ENCODE data around the gene SELENOO. TPM values are rescaled to one million over a fixed set of nuclear protein-coding genes. Genes with fewer than 3 reads are reported as not detected.

SELENOO gene
- total RNA-seq, 2 experiments from 2014 or later: 34.0 to 44.2 TPM

DNA sequence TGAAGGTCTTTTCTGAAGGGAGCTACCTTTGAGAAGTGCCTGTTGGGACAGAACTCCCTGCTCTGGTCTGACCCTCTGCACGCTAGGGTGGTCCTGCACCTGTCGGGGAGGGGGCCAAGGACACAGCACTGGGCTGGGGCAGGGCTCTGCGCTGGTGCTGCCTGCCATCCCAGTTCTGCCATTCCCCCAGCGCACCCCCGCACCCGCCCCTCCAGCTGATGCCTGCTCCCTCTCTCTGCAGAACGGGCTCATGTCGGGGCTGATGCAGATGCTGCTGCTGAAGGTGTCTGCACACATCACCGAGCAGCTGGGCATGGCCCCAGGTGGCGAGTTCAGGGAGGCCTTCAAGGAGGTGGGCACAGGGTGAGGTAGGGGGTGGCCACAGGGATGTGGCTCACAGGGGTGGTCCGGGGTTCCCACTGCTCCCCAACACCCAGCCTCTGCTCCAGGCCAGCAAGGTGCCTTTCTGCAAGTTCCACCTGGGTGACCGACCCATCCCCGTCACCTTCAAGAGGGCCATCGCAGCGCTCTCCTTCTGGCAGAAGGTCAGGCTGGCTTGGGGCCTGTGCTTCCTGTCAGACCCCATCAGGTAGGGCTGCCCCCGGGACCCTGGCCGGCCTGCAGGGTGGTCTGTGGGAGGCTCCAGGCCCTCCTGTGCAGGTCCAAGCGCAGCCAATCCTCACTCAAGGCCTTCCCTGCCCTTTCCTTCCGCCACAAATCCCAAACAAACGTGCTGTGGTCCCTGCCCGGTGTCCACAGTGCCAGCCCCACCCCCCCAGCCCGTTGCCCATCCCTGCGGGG lies 3.6 kb upstream of the SELENOO start:
- ChIA-PET POLR2A (no interaction called here), CTCF (ENCODE audit: unreplicated experiment) (interaction anchor here (0.6 kb wide), 1 partner anchor 86 kb away, joined by 6 read pairs; no protein-coding TSS in a partner anchor)
- Histone ChIP-seq H3K36me3 (ENCODE audit: insufficient read depth, low read length) (peaks cover 59% of the 10 kb centered on the region), H4K20me1 (ENCODE audit: insufficient read depth, low read length) (0 out of 2 replicates have a peak, but pooled peaks cover 2% of the 10 kb centered on the region), H3K79me2 (ENCODE audit: insufficient read depth, low read depth, low read length) (peaks cover 21% of the 10 kb centered on the region), H3K9me3 (ENCODE audit: low read length) (no peaks in the 10 kb centered on the region), H3K4me2 (ENCODE audit: low read length) (no peak overlapping the region), H3K9me2 (ENCODE audit: insufficient read depth, low read length) (no peaks in the 10 kb centered on the region), H3K4me1 (ENCODE audit: insufficient read depth, low read length, poor library complexity, severe bottlenecking) (peaks cover 34% of the 10 kb centered on the region), H3K4me3 (ENCODE audit: low read depth, low read length, poor library complexity, severe bottlenecking) (no peak overlapping the region), H3K27ac (ENCODE audit: low read depth, low read length, poor library complexity, severe bottlenecking) (no peak overlapping the region), H2AFZ (ENCODE audit: low read length) (no peak overlapping the region)
- no peak for TF ChIP-seq EZH2phosphoT487 (IDR thresholded peaks at IDR 0.05; ENCODE audit: borderline replicate concordance, low read depth, low read length)
- TF ChIP-seq, protein P1, sequence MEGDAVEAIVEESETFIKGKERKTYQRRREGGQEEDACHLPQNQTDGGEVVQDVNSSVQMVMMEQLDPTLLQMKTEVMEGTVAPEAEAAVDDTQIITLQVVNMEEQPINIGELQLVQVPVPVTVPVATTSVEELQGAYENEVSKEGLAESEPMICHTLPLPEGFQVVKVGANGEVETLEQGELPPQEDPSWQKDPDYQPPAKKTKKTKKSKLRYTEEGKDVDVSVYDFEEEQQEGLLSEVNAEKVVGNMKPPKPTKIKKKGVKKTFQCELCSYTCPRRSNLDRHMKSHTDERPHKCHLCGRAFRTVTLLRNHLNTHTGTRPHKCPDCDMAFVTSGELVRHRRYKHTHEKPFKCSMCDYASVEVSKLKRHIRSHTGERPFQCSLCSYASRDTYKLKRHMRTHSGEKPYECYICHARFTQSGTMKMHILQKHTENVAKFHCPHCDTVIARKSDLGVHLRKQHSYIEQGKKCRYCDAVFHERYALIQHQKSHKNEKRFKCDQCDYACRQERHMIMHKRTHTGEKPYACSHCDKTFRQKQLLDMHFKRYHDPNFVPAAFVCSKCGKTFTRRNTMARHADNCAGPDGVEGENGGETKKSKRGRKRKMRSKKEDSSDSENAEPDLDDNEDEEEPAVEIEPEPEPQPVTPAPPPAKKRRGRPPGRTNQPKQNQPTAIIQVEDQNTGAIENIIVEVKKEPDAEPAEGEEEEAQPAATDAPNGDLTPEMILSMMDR (conservative IDR thresholded peaks at IDR 0.05; ENCODE audit: low read length): no peak
- BruUV-seq (replicated peaks): no TSS peak
- intact Hi-C loops (cut with micrococcal nuclease; ENCODE audit: unreplicated experiment): no loop called here
- DNase-seq (ENCODE audit: low spot score): no peak

DNA sequence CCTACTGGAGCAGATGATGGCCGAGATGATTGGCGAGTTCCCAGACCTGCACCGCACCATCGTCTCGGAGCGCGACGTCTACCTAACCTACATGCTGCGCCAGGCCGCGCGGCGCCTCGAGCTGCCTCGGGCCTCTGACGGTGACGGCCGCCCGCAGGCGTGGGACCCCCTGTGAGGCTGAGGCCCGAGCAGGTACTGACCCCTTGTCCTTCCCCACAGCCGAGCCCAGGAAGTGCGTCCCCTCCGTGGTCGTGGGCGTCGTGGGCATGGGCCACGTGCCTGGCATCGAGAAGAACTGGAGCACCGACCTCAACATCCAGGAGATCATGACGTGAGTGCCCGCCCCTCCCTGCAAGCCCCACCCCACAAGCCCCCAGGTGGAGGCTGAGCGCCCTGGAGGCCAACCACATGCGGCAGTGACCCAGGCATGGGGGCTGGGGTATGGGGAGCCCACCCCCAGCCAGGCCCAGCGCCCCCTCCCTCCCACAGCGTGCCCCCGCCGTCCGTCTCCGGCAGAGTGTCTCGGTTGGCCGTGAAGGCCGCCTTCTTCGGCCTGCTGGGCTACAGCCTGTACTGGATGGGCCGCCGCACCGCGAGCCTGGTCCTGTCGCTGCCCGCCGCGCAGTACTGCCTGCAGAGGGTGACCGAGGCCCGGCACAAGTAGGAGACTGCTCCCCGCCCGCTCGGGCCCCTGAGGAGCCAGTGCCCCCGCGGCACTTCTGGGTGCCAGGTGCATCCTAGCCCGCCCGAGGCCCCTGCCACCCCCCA lies 2.8 kb upstream of the SELENOO start:
- Histone ChIP-seq H2AFZ (ENCODE audit: low read length) (no peak overlapping the region), H3K4me1 (ENCODE audit: insufficient read depth, low read length, poor library complexity, severe bottlenecking) (peaks cover 32% of the 10 kb centered on the region), H4K20me1 (ENCODE audit: insufficient read depth, low read length) (0 out of 2 replicates have a peak, but pooled peaks cover 8% of the 10 kb centered on the region), H3K9me3 (ENCODE audit: low read length) (peaks cover 2% of the 10 kb centered on the region; the same call in 1 of the 2 replicates), H3K9me2 (ENCODE audit: insufficient read depth, low read length) (no peaks in the 10 kb centered on the region), H3K4me3 (ENCODE audit: low read depth, low read length, poor library complexity, severe bottlenecking) (no peak overlapping the region), H3K27ac (ENCODE audit: low read depth, low read length, poor library complexity, severe bottlenecking) (no peak overlapping the region), H3K36me3 (ENCODE audit: insufficient read depth, low read length) (peaks cover 57% of the 10 kb centered on the region), H3K4me2 (ENCODE audit: low read length) (no peak overlapping the region), H3K79me2 (ENCODE audit: insufficient read depth, low read depth, low read length) (peaks cover 21% of the 10 kb centered on the region)
- POLR2A ChIA-PET: no interaction called here
- CTCF ChIA-PET (ENCODE audit: unreplicated experiment): no interaction called here
- no peak for DNase-seq (ENCODE audit: low spot score)
- BruUV-seq (replicated peaks): no TSS peak
- TF ChIP-seq EZH2phosphoT487 (IDR thresholded peaks at IDR 0.05; ENCODE audit: borderline replicate concordance, low read depth, low read length): no peak
- TF ChIP-seq, protein P1 (conservative IDR thresholded peaks at IDR 0.05; ENCODE audit: low read length): no peak
- intact Hi-C loops (cut with micrococcal nuclease; ENCODE audit: unreplicated experiment): no loop called here

Data from OCI-LY7 (cell line).